ENCODE results near the gene CCSER1.
"Not testable (repeated sequence)": the region's sequence is repeated elsewhere in the genome, so short reads cannot be mapped to it uniquely, and the experiment has no call there.

The CCSER1 gene

DNA sequence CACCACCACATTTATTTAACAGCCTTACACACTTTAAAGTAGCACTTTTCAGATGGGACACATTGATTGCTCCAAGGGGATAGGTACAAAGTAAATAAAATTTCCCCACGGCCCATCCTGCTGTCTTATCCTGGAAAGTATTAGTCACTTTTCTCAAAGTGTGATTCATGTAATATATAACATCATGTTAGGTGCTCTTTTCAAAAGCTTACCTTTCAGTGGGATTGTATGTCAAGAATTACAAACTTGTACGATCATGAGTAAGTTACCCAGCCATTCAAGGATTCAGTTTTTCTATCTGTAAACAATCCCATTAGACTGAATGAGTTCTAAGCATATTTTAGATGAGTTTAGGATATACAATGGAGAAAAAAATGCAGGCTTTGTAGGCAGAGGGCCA, 1300.0 kb downstream of the CCSER1 start:
- no peak for DNase-seq

GRCh38 chr4:91434631-91435030, 1307.4 kb downstream of the CCSER1 start:
- no peak for DNase-seq

DNA sequence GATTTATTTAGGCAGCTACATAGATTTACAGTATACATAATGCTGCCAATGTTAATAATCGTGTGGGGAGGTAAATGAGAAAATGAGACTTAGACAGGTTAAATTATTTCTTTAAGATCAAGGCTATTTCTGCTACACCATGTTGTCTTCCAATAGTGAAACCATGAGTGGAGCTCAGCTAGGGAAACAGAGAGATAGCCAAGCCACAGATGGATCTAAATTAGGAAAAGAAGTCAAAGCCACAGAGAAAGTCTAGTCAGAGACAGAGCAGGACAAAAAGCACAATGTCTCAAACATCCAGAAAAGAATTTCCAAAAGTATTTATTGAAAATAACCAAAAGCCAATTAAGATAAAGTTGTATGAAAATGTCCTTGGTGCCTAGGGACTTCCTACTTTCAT, 1309.4 kb downstream of the CCSER1 start:
- DNase-seq, result no peak

DNA sequence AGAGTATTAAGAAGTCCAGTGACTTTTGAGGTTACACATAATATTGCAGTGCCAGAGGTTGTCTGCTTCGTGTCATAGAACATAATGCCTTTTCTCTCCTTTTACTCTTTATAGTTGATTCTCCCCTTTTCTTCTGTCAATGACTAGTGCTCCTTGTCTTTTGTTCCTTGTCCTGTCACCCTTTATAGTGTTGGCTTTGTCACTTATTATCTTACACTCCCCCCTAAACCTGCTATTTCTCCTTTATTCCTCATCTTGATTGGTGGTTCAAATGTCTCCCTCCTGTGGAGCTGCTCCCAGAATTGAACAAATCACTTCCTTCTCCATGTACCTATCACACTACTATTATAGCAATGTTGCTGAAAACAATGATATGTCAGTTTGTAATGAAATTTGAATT, 1320.0 kb downstream of the CCSER1 start:
- no peak for DNase-seq

DNA sequence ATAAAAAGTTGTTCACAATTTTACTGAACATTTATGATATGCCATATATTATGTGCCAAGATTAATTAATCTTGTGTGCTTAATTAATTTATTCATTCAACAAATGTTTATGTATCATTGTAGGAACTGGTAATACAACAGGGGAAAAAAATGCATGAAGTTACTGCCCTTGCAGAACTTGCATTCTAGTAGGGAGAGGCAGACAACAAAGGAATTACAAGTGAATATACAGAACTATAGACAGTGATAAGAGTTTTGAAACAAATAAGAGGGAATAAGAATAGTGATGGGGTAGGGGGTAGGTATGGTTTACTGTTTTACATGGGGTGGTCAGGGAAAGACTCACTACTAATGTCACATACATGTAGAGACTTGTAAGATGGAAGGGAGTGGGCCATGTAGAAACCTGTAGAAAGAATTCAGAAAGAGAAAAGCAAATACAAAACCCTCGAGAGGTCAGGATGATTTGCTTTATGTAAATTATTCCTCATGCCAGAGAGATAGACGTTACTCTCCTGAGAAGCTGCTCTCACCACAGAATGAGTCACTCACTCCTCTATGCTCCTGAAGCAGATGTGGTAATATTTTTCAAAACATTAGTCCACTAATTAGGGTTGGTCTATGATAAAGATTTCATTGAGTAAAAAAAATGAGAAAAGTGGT, 1321.6 kb downstream of the CCSER1 start:
- DNase-seq, result no peak

- no peak for DNase-seq
These were observed 1326.9 kb downstream of the CCSER1 start for GRCh38 chr4:91454111-91454510.

DNA sequence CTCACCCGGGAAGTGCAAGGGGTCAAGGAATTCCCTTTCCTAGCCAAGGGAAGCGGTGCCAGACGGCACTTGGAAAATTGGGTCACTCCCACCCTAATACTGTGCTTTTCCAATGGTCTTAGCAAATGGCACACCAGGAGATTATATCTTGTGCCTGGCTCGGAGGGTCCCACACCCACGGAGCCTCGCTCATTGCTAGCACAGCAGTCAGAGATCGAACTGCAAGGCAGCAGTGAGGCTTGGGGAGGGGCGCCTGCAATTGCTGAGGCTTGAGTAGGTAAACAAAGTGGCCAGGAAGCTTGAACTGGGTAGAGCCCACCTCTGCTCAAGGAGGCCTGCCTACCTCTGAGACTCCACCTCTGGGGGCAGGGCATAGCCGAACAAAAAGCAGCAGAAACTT, 1335.4 kb downstream of the CCSER1 start:
- not testable (repeated sequence) for DNase-seq

- no peak for DNase-seq
These were observed 1343.5 kb downstream of the CCSER1 start for GRCh38 chr4:91470671-91471070.

GRCh38 chr4:91471280-91471679, 1344.1 kb downstream of the CCSER1 start:
- no peak for DNase-seq

DNA sequence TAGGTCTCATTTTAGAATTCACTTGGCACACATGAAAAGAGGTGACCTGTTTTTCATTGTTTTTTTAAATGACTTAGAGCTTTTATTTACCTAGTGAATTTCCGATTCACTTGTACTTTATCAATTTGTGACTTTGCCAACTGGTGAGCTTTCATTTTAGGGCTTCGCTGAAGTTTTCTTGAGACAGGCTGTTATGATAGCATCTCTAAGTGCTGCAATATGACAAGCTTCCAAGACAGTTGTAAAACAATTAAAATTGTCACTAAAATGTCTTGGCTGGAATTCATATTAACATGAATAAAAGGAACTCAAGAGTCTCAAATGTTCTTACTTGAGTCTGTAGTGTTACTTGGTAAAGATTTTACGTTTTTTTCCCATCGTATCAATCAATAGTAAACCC, 1344.9 kb downstream of the CCSER1 start:
- DNase-seq, result no peak

GRCh38 chr4:91485415-91485814, 1358.2 kb downstream of the CCSER1 start:
- no peak for DNase-seq

GRCh38 chr4:91488946-91489345, 1361.8 kb downstream of the CCSER1 start:
- DNase-seq, result no peak

DNA sequence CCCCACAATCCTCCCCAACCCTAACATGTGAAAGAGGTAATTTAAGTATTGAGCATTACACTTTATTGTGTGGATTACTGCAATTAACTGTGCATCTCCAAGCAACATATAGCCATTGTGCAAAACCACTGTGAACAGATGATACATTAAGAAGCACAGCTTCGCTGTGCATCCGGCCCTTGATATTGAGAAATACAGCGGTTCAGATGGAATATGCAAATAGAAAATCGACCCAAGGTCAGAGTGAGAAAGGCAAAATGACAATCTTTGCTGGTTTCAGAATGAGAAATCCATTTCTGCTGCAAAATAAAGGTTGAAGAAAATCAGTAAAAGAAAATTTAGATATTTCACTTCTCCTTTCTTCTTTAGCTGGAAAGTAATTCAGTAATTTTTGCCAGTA, 1370.7 kb downstream of the CCSER1 start:
- no peak for DNase-seq

GRCh38 chr4:91502365-91502764, 1375.2 kb downstream of the CCSER1 start:
- DNase-seq, result no peak

DNA sequence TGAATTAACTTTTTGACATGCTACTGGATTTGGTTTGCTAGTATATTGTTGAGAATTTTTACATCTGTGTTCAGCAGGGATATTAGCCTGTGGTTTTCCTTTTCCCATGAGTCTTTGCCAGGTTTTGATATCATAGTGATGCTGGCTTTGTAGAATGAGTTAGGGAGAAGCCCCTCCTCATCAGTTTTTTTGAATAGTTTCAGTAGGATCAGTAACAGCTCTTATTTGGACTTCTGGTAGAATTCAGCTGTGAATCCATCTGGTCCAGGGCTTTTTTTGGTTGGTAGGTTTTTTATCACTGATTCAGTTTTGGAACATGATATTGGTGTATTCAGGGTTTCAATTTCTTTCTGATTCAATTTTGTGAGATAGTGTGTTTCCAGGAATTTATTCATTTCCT, 1386.1 kb downstream of the CCSER1 start:
- no peak for DNase-seq

GRCh38 chr4:91519155-91519554, 1392.0 kb downstream of the CCSER1 start:
- no peak for DNase-seq

- DNase-seq, result no peak
These were observed 1398.4 kb downstream of the CCSER1 start for GRCh38 chr4:91525621-91526020.

- no peak for DNase-seq
These were observed 1399.9 kb downstream of the CCSER1 start for GRCh38 chr4:91527056-91527455.

- DNase-seq, result no peak
These were observed 1440.4 kb downstream of the CCSER1 start for GRCh38 chr4:91567594-91567993.

- no peak for DNase-seq
These were observed 1450.7 kb downstream of the CCSER1 start for GRCh38 chr4:91577864-91578263.

GRCh38 chr4:91590260-91590659, 1463.1 kb downstream of the CCSER1 start:
- no peak for DNase-seq

DNA sequence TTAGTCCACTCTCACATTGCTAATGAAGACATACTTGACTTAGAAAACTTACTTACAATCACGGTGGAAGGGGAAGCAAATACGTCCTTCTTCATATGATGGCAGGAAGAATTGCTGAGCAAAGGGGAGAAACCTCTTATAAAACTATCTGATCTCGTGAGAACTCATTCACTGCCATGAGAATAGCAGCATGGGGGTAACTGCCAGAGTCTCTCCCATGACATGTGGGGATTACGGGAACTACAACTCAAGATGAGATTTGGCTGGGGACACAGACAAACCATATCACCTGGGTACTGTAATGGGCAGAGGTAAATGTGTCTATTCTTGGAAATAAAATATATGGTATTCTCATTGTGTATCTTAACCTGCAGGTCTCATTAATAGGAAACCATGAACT, 1464.9 kb downstream of the CCSER1 start:
- no peak for DNase-seq

DNA sequence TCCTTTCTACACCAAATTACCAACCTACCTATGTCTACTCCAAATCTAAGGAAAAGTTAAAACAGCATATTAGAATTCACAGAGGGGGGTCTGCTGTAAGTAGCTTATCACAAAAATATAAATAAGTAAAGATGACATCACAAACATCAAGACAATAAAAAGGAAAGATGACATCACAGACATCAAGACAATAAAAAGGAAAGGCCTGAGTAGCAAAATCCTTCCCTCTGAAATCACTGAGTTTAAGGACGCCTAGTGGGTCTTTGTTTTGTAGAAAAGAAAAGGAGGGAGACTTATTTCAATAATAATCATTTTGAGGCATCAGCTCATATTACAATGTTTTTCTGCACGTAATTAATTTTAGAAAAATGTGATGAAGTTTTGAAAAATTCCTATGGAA, 1469.5 kb downstream of the CCSER1 start:
- DNase-seq, result no peak

GRCh38 chr4:91598696-91599095, 1471.5 kb downstream of the CCSER1 start:
- no peak for DNase-seq

- DNase-seq, result no peak
These were observed 1473.1 kb downstream of the CCSER1 start for GRCh38 chr4:91600301-91600700.

Data from right kidney (tissue), 1 donor.